Gastrocnemius medialis (tissue), 4 donors: ENCODE measurements around the gene ZNRF4. TPM values are rescaled to one million over a fixed set of nuclear protein-coding genes. Genes with fewer than 3 reads are reported as not detected.

ENCODE experiments used
- ATAC-seq, 2 donors: fragments of 150-250 bp; one replicate each; pipeline ENCODE4 v1.9.1; 2016
- DNase-seq, 2 donors: peaks; one replicate each; pipeline ENCODE4 v3.0.0-alpha.2; 2019
- H3K27ac ChIP-seq, 4 donors: fragments of 200-600 bp; sonication (generic); 1 replicate in 1 of 4; 2 replicates in 3 of 4; pipeline ENCODE4 v1.5.1; 2016 to 2018; ENCODE audit warnings: mild to moderate bottlenecking in 2 of 4, moderate library complexity in 1 of 4
- H3K27me3 ChIP-seq, 3 donors: fragments of 200-600 bp; sonication (generic) in 2 of 3; 1 replicate in 1 of 3; 2 replicates in 2 of 3; pipeline versions ENCODE4 v1.5.1 to v1.6.0; 2016 to 2019; ENCODE audit warnings: mild to moderate bottlenecking in 1 of 3, moderate library complexity in 1 of 3
- H3K36me3 ChIP-seq, 2 donors: fragments of 200-600 bp; sonication (generic) in 1 of 2; one replicate each; pipeline ENCODE4 v1.5.1; 2017 to 2018
- H3K4me1 ChIP-seq, 2 donors: fragments of 200-600 bp; sonication (generic) in 1 of 2; one replicate each; pipeline ENCODE4 v1.5.1; 2016 to 2017; ENCODE audit warnings: mild to moderate bottlenecking in 2 of 2
- H3K4me3 ChIP-seq, 4 donors: fragments of 200-600 bp; sonication (generic) in 3 of 4; 1 replicate in 1 of 4; 2 replicates in 3 of 4; pipeline ENCODE4 v1.5.1; 2016 to 2019; ENCODE audit warnings: mild to moderate bottlenecking in 2 of 4
- H3K9me3 ChIP-seq, 3 donors: fragments of 200-600 bp; sonication (generic) in 2 of 3; 1 replicate in 1 of 3; 2 replicates in 2 of 3; pipeline ENCODE4 v1.5.1; 2016 to 2019
- CTCF ChIP-seq, 5 experiments: fragments of 450-650 bp in 3 of 5; fragments of 200-600 bp in 2 of 5; sonication (generic) in 2 of 5; IDR thresholded peaks in 4 of 5; conservative IDR thresholded peaks in 1 of 5; 1 replicate in 4 of 5; 2 replicates in 1 of 5; pipeline ENCODE4 v1.5.1; 2016 to 2019; ENCODE audit warnings: antibody characterized with exemption in 5 of 5, mild to moderate bottlenecking in 3 of 5, moderate library complexity in 3 of 5
- POLR2A ChIP-seq, 2 donors: fragments of 450-650 bp; IDR thresholded peaks; one replicate each; pipeline ENCODE4 v1.6.1; 2017; ENCODE audit warnings: antibody characterized with exemption in 2 of 2, mild to moderate bottlenecking in 2 of 2, moderate library complexity in 2 of 2
- in situ Hi-C, 4 donors: fragments of 200-750 bp; cut with MboI; loops; one replicate each; pipeline versions ENCODE4 v1.15.0 to v1.8.0; 2017; ENCODE audit warnings: low sequenced_read_pairs in 4 of 4
- intact Hi-C: fragments of 100-400 bp; cut with DNase I; formaldehyde crosslinking; loops from one replicate; pipeline ENCODE4 v1.15.1; 2023; ENCODE audit warnings: low total_unique reads
- total RNA-seq, 4 donors: library from RNA; depleted of rRNA; stranded (reverse); fragments of >200 nt; gene quantifications; one replicate each; pipeline versions ENCODE4 v1.1.0 to v1.2.3, GENCODE V29; 2016

ZNRF4 gene
- total RNA-seq, 4 donors from 2014 or later = not detected

DNA sequence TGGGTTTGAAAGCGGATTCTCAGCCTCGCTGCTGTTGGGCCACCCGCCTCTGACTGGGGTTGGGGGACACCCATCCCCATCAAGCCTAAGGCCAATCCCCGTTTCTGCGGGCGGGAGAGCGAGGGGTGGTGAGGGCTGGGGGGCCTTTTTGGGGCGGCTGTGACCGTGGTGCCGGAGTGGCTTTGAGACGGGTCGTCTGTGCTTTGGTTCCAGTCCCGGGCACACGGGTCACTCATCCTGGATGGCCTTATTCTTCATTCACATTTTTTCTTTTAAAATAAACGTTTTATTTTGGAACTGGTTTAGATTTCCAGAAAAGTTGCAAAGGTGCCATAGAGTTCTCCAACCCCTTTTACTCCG lies 1.6 kb downstream of the ZNRF4 start:
- in situ Hi-C loops = no loop called here
- peaks cover 0 to 1% (median 0%) of the 10 kb centered on the region in 3 donors for H3K27me3 ChIP-seq
- intact Hi-C loops = no loop called here
- H3K4me3 ChIP-seq = no peak overlapping the region
- no peaks in the 10 kb centered on the region for H3K4me1 ChIP-seq
- TF ChIP-seq CTCF (IDR thresholded peaks at IDR 0.05 in 4 of 5, conservative IDR thresholded peaks at IDR 0.05 in 1 of 5) (no peak), POLR2A (IDR thresholded peaks at IDR 0.05) (no peak)
- no peak for DNase-seq
- no peak overlapping the region for H3K27ac ChIP-seq
- H3K9me3 ChIP-seq = no peaks in the 10 kb centered on the region
- ATAC-seq = no peak
- H3K36me3 ChIP-seq = no peaks in the 10 kb centered on the region

GRCh38 chr19:5457709-5458108 lies 2.5 kb downstream of the ZNRF4 start:
- no peak for ATAC-seq
- TF ChIP-seq POLR2A (IDR thresholded peaks at IDR 0.05) = no peak
- no peak for TF ChIP-seq CTCF (IDR thresholded peaks at IDR 0.05 in 4 of 5, conservative IDR thresholded peaks at IDR 0.05 in 1 of 5)
- no peaks in the 10 kb centered on the region for H3K9me3 ChIP-seq
- in situ Hi-C loops = no loop called here
- H3K27me3 ChIP-seq = no peaks in the 10 kb centered on the region
- no peak overlapping the region for H3K27ac ChIP-seq
- no peak for DNase-seq
- intact Hi-C loops = no loop called here
- no peaks in the 10 kb centered on the region for H3K4me1 ChIP-seq
- no peak overlapping the region for H3K4me3 ChIP-seq
- no peaks in the 10 kb centered on the region for H3K36me3 ChIP-seq

DNA sequence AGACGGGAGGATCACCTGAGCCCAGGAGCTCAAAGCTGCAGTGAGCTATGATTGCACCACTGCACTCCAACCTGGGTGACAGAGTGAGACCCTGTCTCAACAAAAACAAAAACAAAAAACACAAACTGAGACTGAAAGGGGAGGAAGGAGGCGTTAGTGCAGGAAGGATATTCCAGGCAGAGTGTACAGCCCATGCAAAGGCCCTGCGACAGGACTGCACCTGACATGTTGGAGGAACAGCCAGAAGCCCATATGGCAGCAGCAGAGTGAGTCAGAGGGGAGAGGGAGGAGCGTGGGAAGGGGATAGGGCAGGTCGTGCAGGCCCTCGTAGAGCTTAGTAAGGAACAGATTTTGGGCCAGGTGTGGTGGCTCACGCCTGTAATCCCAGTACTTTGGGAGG lies 3.2 kb downstream of the ZNRF4 start:
- DNase-seq (no peak), ATAC-seq (no peak)
- no peak overlapping the region for H3K4me3 ChIP-seq
- no peaks in the 10 kb centered on the region for H3K9me3 ChIP-seq
- H3K27me3 ChIP-seq = no peaks in the 10 kb centered on the region
- intact Hi-C loops (no loop called here), in situ Hi-C loops (no loop called here)
- H3K27ac ChIP-seq = no peak overlapping the region
- no peaks in the 10 kb centered on the region for H3K4me1 ChIP-seq
- no peak for TF ChIP-seq CTCF (IDR thresholded peaks at IDR 0.05 in 4 of 5, conservative IDR thresholded peaks at IDR 0.05 in 1 of 5)
- no peak for TF ChIP-seq POLR2A (IDR thresholded peaks at IDR 0.05)
- H3K36me3 ChIP-seq = no peaks in the 10 kb centered on the region

DNA sequence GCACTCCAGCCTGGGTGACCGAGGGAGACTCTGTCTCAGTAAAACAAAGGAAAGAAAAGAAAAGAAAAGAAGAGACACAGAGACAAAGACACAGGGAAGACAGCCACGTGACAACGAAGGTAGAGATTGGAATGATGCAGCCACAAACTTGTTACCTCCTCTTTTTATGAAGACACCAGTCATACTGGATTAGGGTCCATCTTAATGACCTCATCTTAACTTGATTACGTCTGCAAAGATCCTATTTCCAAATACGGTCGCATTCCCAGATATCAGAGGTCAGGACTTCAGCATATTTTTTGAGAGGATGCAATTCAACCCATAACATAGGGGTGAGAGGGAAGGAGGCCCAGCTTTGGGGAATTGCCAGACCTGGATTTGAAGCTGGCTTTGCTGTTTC lies 4.1 kb downstream of the ZNRF4 start:
- Histone ChIP-seq H3K36me3 (no peaks in the 10 kb centered on the region), H3K27me3 (peaks cover 0 to 3% (median 0%) of the 10 kb centered on the region in 3 donors), H3K27ac (no peak overlapping the region), H3K4me3 (no peak overlapping the region), H3K9me3 (no peaks in the 10 kb centered on the region), H3K4me1 (no peaks in the 10 kb centered on the region)
- DNase-seq (no peak), ATAC-seq (no peak)
- TF ChIP-seq POLR2A (IDR thresholded peaks at IDR 0.05) (no peak), CTCF (IDR thresholded peaks at IDR 0.05 in 4 of 5, conservative IDR thresholded peaks at IDR 0.05 in 1 of 5) (no peak)
- intact Hi-C loops (no loop called here), in situ Hi-C loops (no loop called here)

DNA sequence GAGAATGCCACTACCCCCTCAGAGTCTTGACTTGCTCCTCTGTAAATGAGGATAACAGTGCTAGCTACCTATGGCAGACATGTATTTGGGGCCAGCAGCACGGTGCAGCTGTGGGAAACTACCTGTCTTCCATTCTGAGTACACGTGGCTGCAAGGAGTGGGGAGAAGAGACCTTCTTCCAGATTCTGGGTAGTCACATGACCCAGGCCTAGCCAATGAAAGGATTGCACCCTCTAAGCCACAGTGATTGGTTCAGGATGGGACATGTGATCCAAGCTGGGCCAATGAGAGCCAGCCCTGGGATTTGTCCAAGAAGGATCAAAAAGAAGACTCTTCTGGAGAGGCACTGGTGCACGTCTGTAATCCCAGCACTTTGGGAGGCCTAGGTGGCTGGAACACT lies 5.5 kb downstream of the ZNRF4 start:
- Histone ChIP-seq H3K4me1 (no peaks in the 10 kb centered on the region), H3K27ac (no peak overlapping the region), H3K27me3 (peaks cover 0 to 3% (median 0%) of the 10 kb centered on the region in 3 donors), H3K36me3 (no peaks in the 10 kb centered on the region), H3K9me3 (no peaks in the 10 kb centered on the region), H3K4me3 (no peak overlapping the region)
- TF ChIP-seq CTCF (IDR thresholded peaks at IDR 0.05 in 4 of 5, conservative IDR thresholded peaks at IDR 0.05 in 1 of 5) = no peak
- no peak for TF ChIP-seq POLR2A (IDR thresholded peaks at IDR 0.05)
- in situ Hi-C loops (no loop called here), intact Hi-C loops (no loop called here)
- no peak for ATAC-seq
- DNase-seq = no peak
